Suppressor macrophage (primary cell): ENCODE data around the gene PEX19.

ENCODE experiments used
- DNase-seq, 4 experiments: peaks; one replicate each; pipeline ENCODE4 v3.0.0-alpha.2; 2020 to 2022

Gene PEX19

GRCh38 chr1:160237558-160237957, 47.4 kb downstream of the PEX19 start:
- no peak for DNase-seq

GRCh38 chr1:160236806-160237205, 48.1 kb downstream of the PEX19 start:
- no peak for DNase-seq

GRCh38 chr1:160232911-160233310, 52.0 kb downstream of the PEX19 start:
- no peak for DNase-seq

- no peak for DNase-seq
Measured at GRCh38 chr1:160228431-160228830, 56.5 kb downstream of the PEX19 start.

GRCh38 chr1:160227561-160227960, 57.4 kb downstream of the PEX19 start:
- DNase-seq = no peak

- no peak for DNase-seq
Measured at GRCh38 chr1:160227034-160227433, 57.9 kb downstream of the PEX19 start.
